Loucy (cell line): ENCODE measurements around the gene ARMH4.

Source experiments
- CTCF ChIP-seq: fragments of 200-600 bp; sonication (generic); conservative IDR thresholded peaks from 2 replicates; pipeline ENCODE4 v1.5.1; 2014; ENCODE audit warnings: mild to moderate bottlenecking, antibody characterized with exemption, low read length
- EZH2phosphoT487 ChIP-seq: fragments of 200-600 bp; IDR thresholded peaks from 2 replicates; pipeline ENCODE4 v1.6.1; 2018; ENCODE audit warnings: antibody characterized with exemption, mild to moderate bottlenecking, moderate library complexity, borderline replicate concordance

GRCh38 chr14:57961786-57962060 is 190.3 kb downstream of the ARMH4 start:
- no peak for TF ChIP-seq CTCF
- no peak for TF ChIP-seq EZH2phosphoT487
